Measurements from ENCODE around the gene PSMB5. TPM values are rescaled to one million over a fixed set of nuclear protein-coding genes. Genes with fewer than 3 reads are reported as not detected.

The PSMB5 gene
- total RNA-seq, 1 donor from 2014 or later, result 239 TPM

- DNase-seq (ENCODE audit: low read depth), result peak; percentile 46
- no peaks in the 10 kb centered on the region for H3K9me3 ChIP-seq (ENCODE audit: insufficient read depth, low read depth, low read length)
- peak; percentile 29 for FAIRE-seq
- Mint-ChIP-seq H3K36me3 (ENCODE audit: low read depth, unreplicated experiment) (peaks cover 14% of the 10 kb centered on the region), H3K4me3 (ENCODE audit: unreplicated experiment) (peak overlapping the region; percentile 64), H3K27ac (ENCODE audit: unreplicated experiment) (peak overlapping the region; percentile 73), H3K9me3 (ENCODE audit: unreplicated experiment) (no peaks in the 10 kb centered on the region), H3K4me1 (ENCODE audit: low read depth, unreplicated experiment) (peaks cover 31% of the 10 kb centered on the region), H3K27me3 (ENCODE audit: low read depth, unreplicated experiment) (no peaks in the 10 kb centered on the region)
- H3K36me3 ChIP-seq (ENCODE audit: insufficient read depth, low read length), result peaks cover 60% of the 10 kb centered on the region
- peak overlapping the region; percentile 76 for H3K27ac ChIP-seq (ENCODE audit: low read depth, low read length)
- H4K20me1 ChIP-seq (ENCODE audit: insufficient read depth, low read length), result peaks cover 11% of the 10 kb centered on the region
- H3K79me2 ChIP-seq (ENCODE audit: insufficient read depth, low read length), result peaks cover 26% of the 10 kb centered on the region
- peak overlapping the region; percentile 67 for H3K4me2 ChIP-seq (ENCODE audit: low read length)
- no peaks in the 10 kb centered on the region for H3K27me3 ChIP-seq (ENCODE audit: insufficient read depth, low read length)
- TF ChIP-seq CTCF (IDR thresholded peaks at IDR 0.05; ENCODE audit: insufficient read depth, low read depth, low read length) (no peak), EZH2 (IDR thresholded peaks at IDR 0.05; ENCODE audit: insufficient read depth, low read length) (no peak)
- peaks cover 30% of the 10 kb centered on the region for H3K4me1 ChIP-seq (ENCODE audit: insufficient read depth, low read length)
- peak overlapping the region; percentile 58 for H3K9ac ChIP-seq (ENCODE audit: low read length)
- no peak overlapping the region for H3K4me3 ChIP-seq (ENCODE audit: insufficient read depth, low read depth, low read length)
- no peak overlapping the region for H2AFZ ChIP-seq (ENCODE audit: low read depth, low read length)
Measured at GRCh38 chr14:23079716-23080115, 45.0 kb upstream of the PSMB5 start.

GRCh38 chr14:23078692-23079116, 44.0 kb upstream of the PSMB5 start:
- Histone ChIP-seq H3K4me1 (ENCODE audit: insufficient read depth, low read length) (peaks cover 30% of the 10 kb centered on the region), H2AFZ (ENCODE audit: low read depth, low read length) (no peak overlapping the region), H3K4me3 (ENCODE audit: insufficient read depth, low read depth, low read length) (no peak overlapping the region), H3K27ac (ENCODE audit: low read depth, low read length) (peak overlapping the region; percentile 76), H4K20me1 (ENCODE audit: insufficient read depth, low read length) (peaks cover 11% of the 10 kb centered on the region), H3K27me3 (ENCODE audit: insufficient read depth, low read length) (no peaks in the 10 kb centered on the region), H3K36me3 (ENCODE audit: insufficient read depth, low read length) (peaks cover 63% of the 10 kb centered on the region), H3K79me2 (ENCODE audit: insufficient read depth, low read length) (peaks cover 26% of the 10 kb centered on the region), H3K9me3 (ENCODE audit: insufficient read depth, low read depth, low read length) (no peaks in the 10 kb centered on the region), H3K4me2 (ENCODE audit: low read length) (peak overlapping the region; percentile 67), H3K9ac (ENCODE audit: low read length) (peak overlapping the region; percentile 58)
- Mint-ChIP-seq H3K36me3 (ENCODE audit: low read depth, unreplicated experiment) (peaks cover 14% of the 10 kb centered on the region), H3K27me3 (ENCODE audit: low read depth, unreplicated experiment) (no peaks in the 10 kb centered on the region), H3K4me3 (ENCODE audit: unreplicated experiment) (peak overlapping the region; percentile 62), H3K4me1 (ENCODE audit: low read depth, unreplicated experiment) (peaks cover 31% of the 10 kb centered on the region), H3K27ac (ENCODE audit: unreplicated experiment) (peak overlapping the region; percentile 73), H3K9me3 (ENCODE audit: unreplicated experiment) (no peaks in the 10 kb centered on the region)
- TF ChIP-seq CTCF (IDR thresholded peaks at IDR 0.05; ENCODE audit: insufficient read depth, low read depth, low read length), result no peak
- TF ChIP-seq EZH2 (IDR thresholded peaks at IDR 0.05; ENCODE audit: insufficient read depth, low read length), result no peak
- FAIRE-seq, result peak; percentile 49
- DNase-seq (ENCODE audit: low read depth), result peak; percentile 91

GRCh38 chr14:23077962-23078361, 43.3 kb upstream of the PSMB5 start:
- peak overlapping the region; percentile 76 for H3K27ac ChIP-seq (ENCODE audit: low read depth, low read length)

More at GRCh38 chr14:23077962-23078361, 43.3 kb upstream of the PSMB5 start:
- Histone ChIP-seq H3K9ac (ENCODE audit: low read length) (peak overlapping the region; percentile 58), H2AFZ (ENCODE audit: low read depth, low read length) (no peak overlapping the region), H4K20me1 (ENCODE audit: insufficient read depth, low read length) (peaks cover 11% of the 10 kb centered on the region), H3K4me2 (ENCODE audit: low read length) (peak overlapping the region; percentile 67), H3K4me3 (ENCODE audit: insufficient read depth, low read depth, low read length) (no peak overlapping the region), H3K36me3 (ENCODE audit: insufficient read depth, low read length) (peaks cover 65% of the 10 kb centered on the region), H3K9me3 (ENCODE audit: insufficient read depth, low read depth, low read length) (no peaks in the 10 kb centered on the region), H3K4me1 (ENCODE audit: insufficient read depth, low read length) (peaks cover 30% of the 10 kb centered on the region), H3K27me3 (ENCODE audit: insufficient read depth, low read length) (no peaks in the 10 kb centered on the region), H3K79me2 (ENCODE audit: insufficient read depth, low read length) (peaks cover 25% of the 10 kb centered on the region)
- Mint-ChIP-seq H3K4me1 (ENCODE audit: low read depth, unreplicated experiment) (peaks cover 31% of the 10 kb centered on the region), H3K27ac (ENCODE audit: unreplicated experiment) (peak overlapping the region; percentile 73), H3K36me3 (ENCODE audit: low read depth, unreplicated experiment) (peaks cover 14% of the 10 kb centered on the region), H3K4me3 (ENCODE audit: unreplicated experiment) (peak overlapping the region; percentile 62), H3K9me3 (ENCODE audit: unreplicated experiment) (no peaks in the 10 kb centered on the region), H3K27me3 (ENCODE audit: low read depth, unreplicated experiment) (no peaks in the 10 kb centered on the region)
- FAIRE-seq (no peak), DNase-seq (ENCODE audit: low read depth) (no peak)
- TF ChIP-seq EZH2 (IDR thresholded peaks at IDR 0.05; ENCODE audit: insufficient read depth, low read length), result no peak
- TF ChIP-seq CTCF (IDR thresholded peaks at IDR 0.05; ENCODE audit: insufficient read depth, low read depth, low read length), result no peak
